ENCODE data around the gene MBD6. TPM values are rescaled to one million over a fixed set of nuclear protein-coding genes. Genes with fewer than 3 reads are reported as not detected.

MBD6 gene
- total and polyA plus RNA-seq, 2 of the 8 experiments (the other 6 are each of a cell fraction or from before 2014, with no cell fraction given) = 3.9 to 32.3 TPM

DNA sequence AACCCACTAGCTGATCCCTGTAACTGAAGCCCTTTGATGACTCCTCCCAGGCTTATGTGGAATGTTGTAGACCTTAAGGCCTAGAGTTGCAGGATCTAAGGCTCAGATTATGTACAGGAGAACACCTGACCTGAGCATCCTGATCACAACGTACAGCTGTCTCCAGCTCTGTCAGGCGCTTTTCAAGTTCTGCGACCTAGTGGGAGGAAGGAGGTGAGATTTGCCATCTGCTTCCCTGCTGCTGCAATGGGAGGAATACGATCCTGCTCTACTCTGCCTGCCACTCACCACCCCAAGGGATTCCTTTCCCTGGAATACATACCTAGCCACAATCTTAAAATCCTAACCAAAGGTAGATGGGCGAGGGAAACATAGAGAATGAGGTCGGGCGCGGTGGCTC is 10.5 kb downstream of the MBD6 start:
- CTCF ChIA-PET (ENCODE audit: partially characterized antibody) = interaction anchor here (1.3 to 1.9 kb wide), 3 partner anchors 9 to 50 kb away, joined by 3 to 7 read pairs (median 4); partner anchors contain the start of gene DCTN2
- POLR2A ChIA-PET (ENCODE audit: partially characterized antibody) = interaction anchor here (1.1 to 8.9 kb wide), 6 partner anchors 9 to 75 kb away, joined by 3 to 65 read pairs (median 10); partner anchors contain the start of genes DCTN2, DDIT3 and MBD6

More for the DNA sequence above, 10.5 kb downstream of the MBD6 start:
- Histone ChIP-seq H3K4me1 (replicated peaks in 1 of 4; ENCODE audit: control insufficient read depth in 3 of 4, insufficient read depth in 4 of 4, low read length in 3 of 4) (peaks cover 0 to 2% (median 0%) of the 10 kb centered on the region in 4 experiments; a peak in 1 of 7 replicates), H3K27me3 (replicated peaks in 1 of 4; ENCODE audit: control insufficient read depth in 3 of 4, extremely low read depth in 1 of 4, insufficient read depth in 3 of 4, low read length in 3 of 4) (peaks cover 0 to 1% (median 0%) of the 10 kb centered on the region in 4 experiments; a peak in 1 of 7 replicates), H3K14ac (ENCODE audit: insufficient read length) (no peak overlapping the region), H3K23me2 (ENCODE audit: low read depth, low read length) (no peaks in the 10 kb centered on the region), H3K79me1 (ENCODE audit: low read depth, low read length) (no peaks in the 10 kb centered on the region), H2BK5ac (ENCODE audit: low read depth, low read length) (no peak overlapping the region), H3K56ac (replicated peaks; ENCODE audit: insufficient read length, low read depth, low read length) (no peak overlapping the region), H4K8ac (ENCODE audit: extremely low read depth, insufficient read depth, low read length) (no peak overlapping the region), H4K91ac (replicated peaks; ENCODE audit: insufficient read length, low read length) (no peak overlapping the region), H4K5ac (ENCODE audit: insufficient read length, low read depth, low read length) (no peak overlapping the region), H3K4me2 (ENCODE audit: insufficient read depth in 1 of 2, low read depth in 2 of 2, low read length in 2 of 2) (no peak overlapping the region), H2BK20ac (ENCODE audit: low read length) (no peak overlapping the region), H2BK12ac (ENCODE audit: low read depth, low read length) (no peak overlapping the region), H3K4me3 (ENCODE audit: extremely low read depth in 1 of 4, insufficient read depth in 2 of 4, low read depth in 3 of 4, low read length in 4 of 4) (no peak overlapping the region), H3K36me3 (ENCODE audit: control insufficient read depth in 2 of 4, insufficient read depth in 4 of 4, low read length in 3 of 4) (peaks cover 14 to 66% (median 54%) of the 10 kb centered on the region in 4 experiments; a peak in 7 of 8 replicates), H2BK15ac (ENCODE audit: low read length) (no peak overlapping the region), H3K18ac (ENCODE audit: extremely low read depth, low read length) (no peak overlapping the region), H4K20me1 (replicated peaks in 1 of 2; ENCODE audit: control insufficient read depth in 1 of 2, insufficient read depth in 2 of 2, low read length in 2 of 2) (peaks cover 1 to 10% of the 10 kb centered on the region in 2 experiments), H3K9me3 (ENCODE audit: insufficient read depth in 2 of 2, low read depth in 1 of 2, low read length in 1 of 2) (no peaks in the 10 kb centered on the region), H3K23ac (ENCODE audit: insufficient read length) (no peak overlapping the region), H3K4ac (replicated peaks; ENCODE audit: insufficient read length, low read depth, low read length) (no peak overlapping the region), H2AFZ (ENCODE audit: low read length) (no peak overlapping the region), H3K27ac (ENCODE audit: low read depth, low read length) (no peak overlapping the region), H3K9ac (replicated peaks in 1 of 4; ENCODE audit: extremely low read depth in 1 of 4, low read depth in 3 of 4, low read length in 3 of 4) (no peak overlapping the region), H2BK120ac (replicated peaks; ENCODE audit: low read depth, low read length) (no peak overlapping the region), H2AK5ac (ENCODE audit: low read depth, low read length) (no peak overlapping the region), H3K79me2 (ENCODE audit: control insufficient read depth in 1 of 2, insufficient read depth in 2 of 2, low read length in 2 of 2) (no peaks in the 10 kb centered on the region)
- no peak for FAIRE-seq
- WGBS, 2 experiments (ENCODE audit: extremely low coverage in 1 of 2, insufficient coverage in 1 of 2, insufficient read length in 1 of 2, insufficient replicate concordance in 2 of 2, low coverage in 1 of 2, low lambda C conversion rate in 2 of 2, missing lambda C conversion rate in 1 of 2) = 92% methylated on average over 8 of the region's 8 CpGs; no CpG with 5 or more reads in 1 of the 2 experiments
- no peak for DNase-seq (ENCODE audit: low read depth in 1 of 2, low spot score in 2 of 2)
- TF ChIP-seq CHD2 (IDR thresholded peaks at IDR 0.05; ENCODE audit: low read length) (no peak), MAFK (IDR thresholded peaks at IDR 0.05; ENCODE audit: low read depth, low read length) (no peak), SP2 (IDR thresholded peaks at IDR 0.05; ENCODE audit: low read length) (no peak), NRF1 (IDR thresholded peaks at IDR 0.05; ENCODE audit: low read depth, low read length) (no peak), CBX5 (IDR thresholded peaks at IDR 0.05; ENCODE audit: low read depth, low read length) (no peak), YY1 (IDR thresholded peaks at IDR 0.05; ENCODE audit: low read depth, low read length) (no peak), ASH2L (IDR thresholded peaks at IDR 0.05; ENCODE audit: low read length) (no peak), TAF7 (optimal IDR thresholded peaks at IDR 0.05; ENCODE audit: borderline replicate concordance, low read depth, low read length) (no peak), RXRA (IDR thresholded peaks at IDR 0.05; ENCODE audit: insufficient read depth, low read depth, low read length) (no peak), KDM4A (IDR thresholded peaks at IDR 0.05; ENCODE audit: low read depth, low read length, severe bottlenecking) (no peak), TBP (IDR thresholded peaks at IDR 0.05; ENCODE audit: low read depth, low read length) (no peak)
- TF ChIP-seq, protein P1, sequence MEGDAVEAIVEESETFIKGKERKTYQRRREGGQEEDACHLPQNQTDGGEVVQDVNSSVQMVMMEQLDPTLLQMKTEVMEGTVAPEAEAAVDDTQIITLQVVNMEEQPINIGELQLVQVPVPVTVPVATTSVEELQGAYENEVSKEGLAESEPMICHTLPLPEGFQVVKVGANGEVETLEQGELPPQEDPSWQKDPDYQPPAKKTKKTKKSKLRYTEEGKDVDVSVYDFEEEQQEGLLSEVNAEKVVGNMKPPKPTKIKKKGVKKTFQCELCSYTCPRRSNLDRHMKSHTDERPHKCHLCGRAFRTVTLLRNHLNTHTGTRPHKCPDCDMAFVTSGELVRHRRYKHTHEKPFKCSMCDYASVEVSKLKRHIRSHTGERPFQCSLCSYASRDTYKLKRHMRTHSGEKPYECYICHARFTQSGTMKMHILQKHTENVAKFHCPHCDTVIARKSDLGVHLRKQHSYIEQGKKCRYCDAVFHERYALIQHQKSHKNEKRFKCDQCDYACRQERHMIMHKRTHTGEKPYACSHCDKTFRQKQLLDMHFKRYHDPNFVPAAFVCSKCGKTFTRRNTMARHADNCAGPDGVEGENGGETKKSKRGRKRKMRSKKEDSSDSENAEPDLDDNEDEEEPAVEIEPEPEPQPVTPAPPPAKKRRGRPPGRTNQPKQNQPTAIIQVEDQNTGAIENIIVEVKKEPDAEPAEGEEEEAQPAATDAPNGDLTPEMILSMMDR (IDR thresholded peaks at IDR 0.05; ENCODE audit: control extremely low read depth in 1 of 3, insufficient read depth in 1 of 3, low read depth in 1 of 3, low read length in 3 of 3) = no peak

All from H1 (cell line).